Measurements from ENCODE around the gene DECR2.
"Not testable (repeated sequence)": the region's sequence is repeated elsewhere in the genome, so short reads cannot be mapped to it uniquely, and the experiment has no call there.

The DECR2 gene

GRCh38 chr16:379961-380761, 21.5 kb upstream of the DECR2 start:
- peak; percentile 39 for DNase-seq

- no peak for DNase-seq
These were observed 21.0 kb upstream of the DECR2 start for GRCh38 chr16:380762-381011.

GRCh38 chr16:381012-381788, 20.5 kb upstream of the DECR2 start:
- DNase-seq, result no peak

- peak; percentile 67 for DNase-seq
These were observed 19.6 kb upstream of the DECR2 start, which contains the start of gene PGAP6 for GRCh38 chr16:381789-382717. Gene PGAP6 (minus strand): TSS chr16:381978. CDS start chr16:381821, 157 bp downstream.

GRCh38 chr16:383326-384051, 18.2 kb upstream of the DECR2 start:
- DNase-seq, result peak; percentile 55

GRCh38 chr16:386641-387156, 15.0 kb upstream of the DECR2 start:
- DNase-seq, result no peak

- DNase-seq, result not testable (repeated sequence)
These were observed 13.7 kb upstream of the DECR2 start for GRCh38 chr16:387761-388666.

- no peak for DNase-seq
These were observed 12.3 kb upstream of the DECR2 start for GRCh38 chr16:389352-389751.

- DNase-seq, result peak; percentile 79
These were observed 9.8 kb upstream of the DECR2 start for GRCh38 chr16:391885-392335.

- no peak for DNase-seq
These were observed 9.1 kb upstream of the DECR2 start for GRCh38 chr16:392450-393030.

GRCh38 chr16:396199-396598, 5.5 kb upstream of the DECR2 start:
- DNase-seq, result no peak

- DNase-seq, result no peak
These were observed 5.1 kb upstream of the DECR2 start for GRCh38 chr16:396605-397004.

- no peak for DNase-seq
These were observed 4.5 kb upstream of the DECR2 start, which contains the start of gene NME4 for GRCh38 chr16:397135-397661. Gene NME4 (plus strand): TSS chr16:397199. CDS start chr16:397223, 24 bp downstream.

- DNase-seq, result peak; percentile 19
These were observed 3.9 kb upstream of the DECR2 start for GRCh38 chr16:397736-398332.

GRCh38 chr16:398561-399339, 2.9 kb upstream of the DECR2 start:
- no peak for DNase-seq

GRCh38 chr16:399340-400019, 2.2 kb upstream of the DECR2 start:
- no peak for DNase-seq

- no peak for DNase-seq
These were observed 1.6 kb upstream of the DECR2 start for GRCh38 chr16:400061-400591.

- DNase-seq, result no peak
These were observed 3.3 kb downstream of the DECR2 start for GRCh38 chr16:404971-405486.

Measured in CD4-positive, alpha-beta T cell treated with Interleukin-17A for 1 hour (primary cell).